ENCODE results near the gene ADGRF3. TPM values are rescaled to one million over a fixed set of nuclear protein-coding genes. Genes with fewer than 3 reads are reported as not detected.

ADGRF3 gene
- total and polyA plus RNA-seq, 2 of the 8 experiments (the other 6 are each of a cell fraction or from before 2014, with no cell fraction given), result 0.54 to 0.69 TPM

DNA sequence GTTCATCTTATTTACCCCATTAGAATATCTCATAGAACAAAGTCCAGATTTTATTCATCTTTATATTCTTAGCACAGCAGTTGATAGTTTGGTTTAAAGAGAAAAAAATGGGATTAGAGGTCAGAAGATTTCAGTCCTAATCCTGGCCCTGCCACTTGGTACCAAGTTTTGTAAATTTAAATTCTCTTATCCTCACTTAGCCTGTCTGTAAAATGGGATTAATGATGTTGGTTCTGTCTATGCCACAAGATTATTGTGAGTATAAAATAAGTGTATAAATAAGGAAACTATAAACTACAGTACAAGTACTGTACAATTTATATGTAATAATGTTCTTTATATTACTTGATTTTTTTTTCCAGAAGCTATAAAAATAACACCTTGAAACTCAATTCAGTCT, 38.0 kb upstream of the ADGRF3 start:
- Histone ChIP-seq H2AFZ (ENCODE audit: low read length) (no peak overlapping the region), H3K4me2 (ENCODE audit: insufficient read depth in 1 of 2, low read depth in 2 of 2, low read length in 2 of 2) (no peak overlapping the region), H3K27ac (ENCODE audit: low read depth, low read length) (no peak overlapping the region), H3K4me3 (ENCODE audit: extremely low read depth in 1 of 4, insufficient read depth in 2 of 4, low read depth in 3 of 4, low read length in 4 of 4) (no peak overlapping the region), H3K23me2 (ENCODE audit: low read depth, low read length) (no peaks in the 10 kb centered on the region), H4K20me1 (replicated peaks in 1 of 2; ENCODE audit: control insufficient read depth in 1 of 2, insufficient read depth in 2 of 2, low read length in 2 of 2) (peaks cover 0 to 2% of the 10 kb centered on the region in 2 experiments), H2AK5ac (ENCODE audit: low read depth, low read length) (no peak overlapping the region), H2BK5ac (ENCODE audit: low read depth, low read length) (no peak overlapping the region), H3K36me3 (ENCODE audit: control insufficient read depth in 2 of 4, insufficient read depth in 4 of 4, low read length in 3 of 4) (peaks cover 0 to 37% (median 7%) of the 10 kb centered on the region in 4 experiments; a peak in 5 of 8 replicates), H3K4me1 (replicated peaks in 1 of 4; ENCODE audit: control insufficient read depth in 3 of 4, insufficient read depth in 4 of 4, low read length in 3 of 4) (no peaks in the 10 kb centered on the region), H4K91ac (replicated peaks; ENCODE audit: insufficient read length, low read length) (no peak overlapping the region), H3K4ac (replicated peaks; ENCODE audit: insufficient read length, low read depth, low read length) (no peak overlapping the region), H3K14ac (ENCODE audit: insufficient read length) (no peak overlapping the region), H3K23ac (ENCODE audit: insufficient read length) (no peak overlapping the region), H3K18ac (ENCODE audit: extremely low read depth, low read length) (no peak overlapping the region), H4K8ac (ENCODE audit: extremely low read depth, insufficient read depth, low read length) (no peak overlapping the region), H4K5ac (ENCODE audit: insufficient read length, low read depth, low read length) (no peak overlapping the region), H2BK12ac (ENCODE audit: low read depth, low read length) (no peak overlapping the region), H2BK120ac (replicated peaks; ENCODE audit: low read depth, low read length) (no peak overlapping the region), H3K79me2 (ENCODE audit: control insufficient read depth in 1 of 2, insufficient read depth in 2 of 2, low read length in 2 of 2) (no peaks in the 10 kb centered on the region), H2BK20ac (ENCODE audit: low read length) (no peak overlapping the region), H3K9ac (replicated peaks in 1 of 4; ENCODE audit: extremely low read depth in 1 of 4, low read depth in 3 of 4, low read length in 3 of 4) (no peak overlapping the region), H3K56ac (replicated peaks; ENCODE audit: insufficient read length, low read depth, low read length) (no peak overlapping the region), H3K9me3 (ENCODE audit: insufficient read depth in 2 of 2, low read depth in 1 of 2, low read length in 1 of 2) (no peaks in the 10 kb centered on the region), H2BK15ac (ENCODE audit: low read length) (no peak overlapping the region), H3K27me3 (replicated peaks in 1 of 4; ENCODE audit: control insufficient read depth in 3 of 4, extremely low read depth in 1 of 4, insufficient read depth in 3 of 4, low read length in 3 of 4) (no peaks in the 10 kb centered on the region), H3K79me1 (ENCODE audit: low read depth, low read length) (no peaks in the 10 kb centered on the region)
- no peak for TF ChIP-seq GABPA (IDR thresholded peaks at IDR 0.05; ENCODE audit: borderline replicate concordance, insufficient read depth, low read length)
- no peak for TF ChIP-seq TCF12 (IDR thresholded peaks at IDR 0.05; ENCODE audit: low read depth, low read length)
- TF ChIP-seq SUZ12 (IDR thresholded peaks at IDR 0.05; ENCODE audit: low read length), result no peak
- no peak for TF ChIP-seq SIX5 (IDR thresholded peaks at IDR 0.05; ENCODE audit: low read depth, low read length)
- no peak for TF ChIP-seq GTF2F1 (IDR thresholded peaks at IDR 0.05; ENCODE audit: borderline replicate concordance, low read depth, low read length)
- no peak for TF ChIP-seq EZH2 (IDR thresholded peaks at IDR 0.05; ENCODE audit: low read depth, low read length, severe bottlenecking)
- TF ChIP-seq JUND (IDR thresholded peaks at IDR 0.05; ENCODE audit: low read length), result no peak
- no peak for TF ChIP-seq SIRT6 (IDR thresholded peaks at IDR 0.05; ENCODE audit: low read length)
- no peak for TF ChIP-seq ZNF274 (IDR thresholded peaks at IDR 0.05; ENCODE audit: borderline replicate concordance, extremely low read depth, low read length)
- DNase-seq (ENCODE audit: low read depth in 1 of 2, low spot score in 2 of 2) (no peak), FAIRE-seq (no peak)
- CTCF ChIA-PET (ENCODE audit: partially characterized antibody), result interaction anchor here (1.2 to 2.3 kb wide), 6 partner anchors 9 to 54 kb away, joined by 3 to 9 read pairs (median 4); no protein-coding TSS in a partner anchor
- POLR2A ChIA-PET (ENCODE audit: partially characterized antibody), result interaction anchor here (1.9 kb wide), 1 partner anchor 14 kb away, joined by 6 read pairs; no protein-coding TSS in a partner anchor
